GM19023 (cell line): ENCODE results near the gene SLC66A3.
"Not testable (repeated sequence)": the region's sequence is repeated elsewhere in the genome, so short reads cannot be mapped to it uniquely, and the experiment has no call there.

Experiments
- ATAC-seq: cut with Tn5 transposase; IDR thresholded peaks from one replicate; pipeline ENCODE4 v1.9.1; 2021; ENCODE audit warnings: mild to moderate bottlenecking, moderate library complexity; ENCODE audit not compliant: unreplicated experiment

The SLC66A3 gene

GRCh38 chr2:11161747-11162146, 6.5 kb downstream of the SLC66A3 start:
- no peak for ATAC-seq

GRCh38 chr2:11163439-11164317, 8.4 kb downstream of the SLC66A3 start:
- no peak for ATAC-seq

GRCh38 chr2:11165046-11165445, 9.8 kb downstream of the SLC66A3 start:
- not testable (repeated sequence) for ATAC-seq

GRCh38 chr2:11166476-11166875, 11.2 kb downstream of the SLC66A3 start:
- no peak for ATAC-seq

- no peak for ATAC-seq
Observed at GRCh38 chr2:11168488-11168887, 13.2 kb downstream of the SLC66A3 start.

GRCh38 chr2:11169333-11169732, 14.1 kb downstream of the SLC66A3 start:
- ATAC-seq = no peak

- no peak for ATAC-seq
Observed at GRCh38 chr2:11174222-11174621, 19.0 kb downstream of the SLC66A3 start.

GRCh38 chr2:11175293-11175795, 20.1 kb downstream of the SLC66A3 start:
- no peak for ATAC-seq

- ATAC-seq = no peak
Observed at GRCh38 chr2:11177871-11178690, 22.8 kb downstream of the SLC66A3 start.

GRCh38 chr2:11179196-11179595, 23.9 kb downstream of the SLC66A3 start:
- no peak for ATAC-seq

- no peak for ATAC-seq
Observed at GRCh38 chr2:11179899-11180298, 24.6 kb downstream of the SLC66A3 start.

GRCh38 chr2:11180653-11181052, 25.4 kb downstream of the SLC66A3 start:
- ATAC-seq = no peak

- ATAC-seq = no peak
Observed at GRCh38 chr2:11182951-11183350, 27.7 kb downstream of the SLC66A3 start.

GRCh38 chr2:11186145-11186544, 30.9 kb downstream of the SLC66A3 start:
- no peak for ATAC-seq

- ATAC-seq = no peak
Observed at GRCh38 chr2:11187083-11187619, 31.9 kb downstream of the SLC66A3 start.

GRCh38 chr2:11187731-11188130, 32.5 kb downstream of the SLC66A3 start:
- ATAC-seq = no peak

- ATAC-seq = no peak
Observed at GRCh38 chr2:11196246-11196645, 41.0 kb downstream of the SLC66A3 start.

- ATAC-seq = no peak
Observed at GRCh38 chr2:11200651-11201050, 45.4 kb downstream of the SLC66A3 start.

GRCh38 chr2:11201969-11202368, 46.7 kb downstream of the SLC66A3 start:
- no peak for ATAC-seq

- no peak for ATAC-seq
Observed at GRCh38 chr2:11203480-11203879, 48.2 kb downstream of the SLC66A3 start.

- ATAC-seq = no peak
Observed at GRCh38 chr2:11208083-11208482, 52.8 kb downstream of the SLC66A3 start.
